Measurements from ENCODE around the gene CERCAM. TPM values are rescaled to one million over a fixed set of nuclear protein-coding genes. Genes with fewer than 3 reads are reported as not detected.

Gene CERCAM
- polyA plus RNA-seq, 1 donor (not counting 4 experiments of a cell fraction or from before 2014, with no cell fraction given): 15.9 TPM

- Histone ChIP-seq H2AFZ (ENCODE audit: control insufficient read depth, low read length) (no peak overlapping the region), H3K27me3 (ENCODE audit: control insufficient read depth, extremely low read depth, insufficient read depth, low read length) (peaks cover 16% of the 10 kb centered on the region), H3K79me2 (ENCODE audit: control insufficient read depth, insufficient read depth, low read length) (no peaks in the 10 kb centered on the region), H3K4me1 (ENCODE audit: control insufficient read depth, extremely low read depth, insufficient read depth, low read length) (no peaks in the 10 kb centered on the region), H3K36me3 (ENCODE audit: control insufficient read depth in 2 of 2, extremely low read depth in 1 of 2, insufficient read depth in 2 of 2, low read length in 2 of 2) (no peaks in the 10 kb centered on the region), H3K4me3 (ENCODE audit: control insufficient read depth in 2 of 3, extremely low read depth in 1 of 3, insufficient read depth in 2 of 3, low read depth in 1 of 3, low read length in 3 of 3) (no peak overlapping the region), H3K4me2 (ENCODE audit: control insufficient read depth, extremely low read depth, insufficient read depth, low read depth, low read length) (no peak overlapping the region), H3K9me3 (ENCODE audit: control insufficient read depth, low read depth, low read length) (no peaks in the 10 kb centered on the region), H3K9me1 (ENCODE audit: control insufficient read depth, extremely low read depth, insufficient read depth, low read length) (no peaks in the 10 kb centered on the region), H3K9ac (ENCODE audit: control insufficient read depth, extremely low read depth, insufficient read depth, low read length) (no peak overlapping the region), H3K27ac (ENCODE audit: control insufficient read depth, insufficient read depth, low read length) (no peak overlapping the region), H4K20me1 (ENCODE audit: control insufficient read depth, extremely low read depth, insufficient read depth, low read length) (no peaks in the 10 kb centered on the region)
- FAIRE-seq (no peak), DNase-seq (ENCODE audit: low read depth, low spot score) (no peak)
- dilution Hi-C loops (cut with MboI; ENCODE audit: extremely low pct_ligation_motif_present, low sequenced_read_pairs): no loop called here
- TF ChIP-seq EZH2 (IDR thresholded peaks at IDR 0.05; ENCODE audit: low read length) (no peak), CTCF (optimal IDR thresholded peaks at IDR 0.05 in 1 of 3, IDR thresholded peaks at IDR 0.05 in 1 of 3, conservative IDR thresholded peaks at IDR 0.05 in 1 of 3; ENCODE audit: extremely low read depth in 1 of 3, insufficient read depth in 2 of 3, low read length in 3 of 3) (no peak)
Observed at GRCh38 chr9:128405780-128406171, 14.9 kb upstream of the CERCAM start.

GRCh38 chr9:128406848-128407391 is 13.7 kb upstream of the CERCAM start:
- H3K9me1 ChIP-seq (ENCODE audit: control insufficient read depth, extremely low read depth, insufficient read depth, low read length): no peaks in the 10 kb centered on the region
- FAIRE-seq (no peak), DNase-seq (ENCODE audit: low read depth, low spot score) (no peak)
- no peaks in the 10 kb centered on the region for H4K20me1 ChIP-seq (ENCODE audit: control insufficient read depth, extremely low read depth, insufficient read depth, low read length)
- no peak overlapping the region for H3K27ac ChIP-seq (ENCODE audit: control insufficient read depth, insufficient read depth, low read length)
- H3K9me3 ChIP-seq (ENCODE audit: control insufficient read depth, low read depth, low read length): no peaks in the 10 kb centered on the region
- TF ChIP-seq CTCF (optimal IDR thresholded peaks at IDR 0.05 in 1 of 3, IDR thresholded peaks at IDR 0.05 in 1 of 3, conservative IDR thresholded peaks at IDR 0.05 in 1 of 3; ENCODE audit: extremely low read depth in 1 of 3, insufficient read depth in 2 of 3, low read length in 3 of 3): no peak
- no peak for TF ChIP-seq EZH2 (IDR thresholded peaks at IDR 0.05; ENCODE audit: low read length)
- H3K4me2 ChIP-seq (ENCODE audit: control insufficient read depth, extremely low read depth, insufficient read depth, low read depth, low read length): no peak overlapping the region
- H3K36me3 ChIP-seq (ENCODE audit: control insufficient read depth in 2 of 2, extremely low read depth in 1 of 2, insufficient read depth in 2 of 2, low read length in 2 of 2): no peaks in the 10 kb centered on the region
- no peaks in the 10 kb centered on the region for H3K79me2 ChIP-seq (ENCODE audit: control insufficient read depth, insufficient read depth, low read length)
- H3K4me1 ChIP-seq (ENCODE audit: control insufficient read depth, extremely low read depth, insufficient read depth, low read length): no peaks in the 10 kb centered on the region
- no peak overlapping the region for H2AFZ ChIP-seq (ENCODE audit: control insufficient read depth, low read length)
- dilution Hi-C loops (cut with MboI; ENCODE audit: extremely low pct_ligation_motif_present, low sequenced_read_pairs): no loop called here
- peaks cover 22% of the 10 kb centered on the region for H3K27me3 ChIP-seq (ENCODE audit: control insufficient read depth, extremely low read depth, insufficient read depth, low read length)
- no peak overlapping the region for H3K4me3 ChIP-seq (ENCODE audit: control insufficient read depth in 2 of 3, extremely low read depth in 1 of 3, insufficient read depth in 2 of 3, low read depth in 1 of 3, low read length in 3 of 3)
- no peak overlapping the region for H3K9ac ChIP-seq (ENCODE audit: control insufficient read depth, extremely low read depth, insufficient read depth, low read length)

All from keratinocyte (primary cell).